ENCODE results near the gene MAGEB16.

MAGEB16 gene

DNA sequence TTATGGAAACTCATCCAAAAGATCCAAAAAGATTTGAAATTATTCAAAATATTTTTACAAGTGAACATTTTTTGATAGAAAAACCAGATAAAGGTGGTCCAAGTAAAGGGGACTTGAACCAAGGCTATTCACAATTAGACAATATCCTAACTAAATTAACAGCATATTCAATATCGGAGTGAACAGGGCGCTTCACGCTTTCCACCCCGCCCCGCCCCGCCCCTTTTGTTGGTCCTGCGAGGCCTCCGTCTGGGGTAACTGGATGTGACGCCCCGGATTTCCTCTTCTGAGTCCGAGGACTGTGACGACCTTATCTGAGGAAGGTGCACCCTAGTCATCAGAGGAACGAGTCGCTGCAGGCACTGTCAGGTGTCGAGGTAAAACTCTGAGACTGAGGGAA is at the start of gene MAGEB16:
Gene MAGEB16, plus strand, starts transcription at position 301 of the 400 bp plus-strand sequence. CDS start 3,855 bp downstream, outside the sequence.
- no peak for DNase-seq
- H3K9me3 Mint-ChIP-seq: peaks cover 46% of the 10 kb centered on the region
- no peak within 1 kb of the TSS for H3K4me3 Mint-ChIP-seq
- H3K27ac Mint-ChIP-seq: no peak within 1 kb of the TSS
- H3K36me3 Mint-ChIP-seq (ENCODE audit: low read depth): no peaks in the 10 kb centered on the region
- no peaks in the 10 kb centered on the region for H3K4me1 Mint-ChIP-seq
- H3K27me3 Mint-ChIP-seq (ENCODE audit: low read depth, poor library complexity): peaks cover 3% of the 10 kb centered on the region
- TF ChIP-seq, protein P1, sequence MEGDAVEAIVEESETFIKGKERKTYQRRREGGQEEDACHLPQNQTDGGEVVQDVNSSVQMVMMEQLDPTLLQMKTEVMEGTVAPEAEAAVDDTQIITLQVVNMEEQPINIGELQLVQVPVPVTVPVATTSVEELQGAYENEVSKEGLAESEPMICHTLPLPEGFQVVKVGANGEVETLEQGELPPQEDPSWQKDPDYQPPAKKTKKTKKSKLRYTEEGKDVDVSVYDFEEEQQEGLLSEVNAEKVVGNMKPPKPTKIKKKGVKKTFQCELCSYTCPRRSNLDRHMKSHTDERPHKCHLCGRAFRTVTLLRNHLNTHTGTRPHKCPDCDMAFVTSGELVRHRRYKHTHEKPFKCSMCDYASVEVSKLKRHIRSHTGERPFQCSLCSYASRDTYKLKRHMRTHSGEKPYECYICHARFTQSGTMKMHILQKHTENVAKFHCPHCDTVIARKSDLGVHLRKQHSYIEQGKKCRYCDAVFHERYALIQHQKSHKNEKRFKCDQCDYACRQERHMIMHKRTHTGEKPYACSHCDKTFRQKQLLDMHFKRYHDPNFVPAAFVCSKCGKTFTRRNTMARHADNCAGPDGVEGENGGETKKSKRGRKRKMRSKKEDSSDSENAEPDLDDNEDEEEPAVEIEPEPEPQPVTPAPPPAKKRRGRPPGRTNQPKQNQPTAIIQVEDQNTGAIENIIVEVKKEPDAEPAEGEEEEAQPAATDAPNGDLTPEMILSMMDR (IDR thresholded peaks at IDR 0.05): no peak

DNA sequence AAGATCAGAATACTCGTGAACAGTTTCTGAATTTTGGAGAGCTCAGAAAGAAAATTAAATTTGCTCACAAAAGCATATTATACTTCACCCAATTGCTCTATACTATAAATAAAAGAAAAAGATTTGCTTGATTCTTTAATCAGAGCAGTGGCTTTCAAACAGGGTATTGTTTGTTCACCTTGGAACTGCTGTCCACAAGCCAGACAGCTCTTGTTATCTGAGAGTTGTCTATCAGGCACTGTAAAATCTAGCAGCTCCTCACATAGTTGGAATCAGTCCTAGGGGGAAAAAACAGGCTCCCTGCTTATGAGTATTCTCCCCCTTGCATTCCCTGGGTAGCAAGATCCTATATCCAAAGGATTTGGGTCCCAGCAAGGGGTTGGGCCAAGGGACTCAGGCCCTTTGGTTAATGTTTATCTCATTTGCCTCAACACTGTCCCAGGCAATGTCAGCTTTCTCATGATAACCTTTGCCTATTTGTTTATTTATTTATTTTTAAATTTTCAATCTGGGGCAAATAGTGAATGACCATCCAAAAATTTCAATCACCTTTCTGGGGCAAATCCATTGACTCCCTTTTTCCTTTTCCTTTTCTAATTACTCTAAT is 24.1 kb upstream of the MAGEB16 start:
- Mint-ChIP-seq H3K36me3 (ENCODE audit: low read depth) (no peaks in the 10 kb centered on the region), H3K4me3 (no peak overlapping the region), H3K9me3 (peaks cover 21% of the 10 kb centered on the region), H3K27ac (no peak overlapping the region), H3K27me3 (ENCODE audit: low read depth, poor library complexity) (no peaks in the 10 kb centered on the region), H3K4me1 (no peaks in the 10 kb centered on the region)
- TF ChIP-seq, protein P1 (IDR thresholded peaks at IDR 0.05): no peak
- no peak for DNase-seq

DNA sequence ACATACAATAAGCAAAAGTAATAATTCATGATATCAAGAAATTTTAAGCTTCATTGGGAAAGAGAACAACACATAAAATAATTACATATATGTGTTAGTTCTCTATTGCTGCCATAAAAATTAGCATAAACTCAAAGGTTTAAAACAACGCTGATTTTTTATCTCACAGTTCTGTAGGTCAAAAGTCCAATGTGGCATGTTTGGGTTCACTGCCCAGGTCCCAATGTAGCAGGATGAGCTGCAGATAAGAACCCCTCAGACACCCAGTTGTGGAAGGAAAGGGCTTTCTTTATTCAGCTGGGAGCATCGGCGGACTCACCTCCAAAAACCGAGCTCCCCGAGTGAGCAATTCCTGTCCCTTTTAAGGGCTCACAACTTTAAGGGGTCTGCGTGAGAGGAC is 13.1 kb upstream of the MAGEB16 start:
- TF ChIP-seq, protein P1 (IDR thresholded peaks at IDR 0.05): no peak
- no peak for DNase-seq
- H3K4me1 Mint-ChIP-seq: no peaks in the 10 kb centered on the region
- H3K27ac Mint-ChIP-seq: no peak overlapping the region
- H3K9me3 Mint-ChIP-seq: peaks cover 23% of the 10 kb centered on the region
- peaks cover 4% of the 10 kb centered on the region for H3K27me3 Mint-ChIP-seq (ENCODE audit: low read depth, poor library complexity)
- H3K4me3 Mint-ChIP-seq: no peak overlapping the region
- no peaks in the 10 kb centered on the region for H3K36me3 Mint-ChIP-seq (ENCODE audit: low read depth)

DNA sequence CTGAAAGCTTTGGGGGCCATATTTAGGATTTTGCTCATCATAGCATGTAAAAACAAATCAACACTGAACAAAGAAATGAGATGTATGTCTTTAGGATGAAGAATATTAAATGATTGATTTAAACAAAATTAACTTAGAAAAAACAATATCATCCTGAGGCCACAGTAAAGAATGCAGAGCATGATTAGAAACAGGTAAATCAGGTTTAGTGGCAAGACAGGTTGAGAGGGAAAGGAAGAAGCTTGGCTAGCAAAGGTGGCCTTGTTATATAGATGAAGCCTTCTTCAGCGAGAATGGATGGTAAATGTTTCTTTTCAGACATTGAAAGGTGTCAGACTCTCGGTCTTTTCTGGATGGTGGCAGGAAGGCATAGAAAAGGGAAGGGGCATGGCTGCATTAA is 11.9 kb upstream of the MAGEB16 start:
- no peak overlapping the region for H3K27ac Mint-ChIP-seq
- no peak for DNase-seq
- peaks cover 23% of the 10 kb centered on the region for H3K9me3 Mint-ChIP-seq
- no peaks in the 10 kb centered on the region for H3K36me3 Mint-ChIP-seq (ENCODE audit: low read depth)
- no peak overlapping the region for H3K4me3 Mint-ChIP-seq
- TF ChIP-seq, protein P1 (IDR thresholded peaks at IDR 0.05): no peak
- peaks cover 4% of the 10 kb centered on the region for H3K27me3 Mint-ChIP-seq (ENCODE audit: low read depth, poor library complexity)
- H3K4me1 Mint-ChIP-seq: no peaks in the 10 kb centered on the region

DNA sequence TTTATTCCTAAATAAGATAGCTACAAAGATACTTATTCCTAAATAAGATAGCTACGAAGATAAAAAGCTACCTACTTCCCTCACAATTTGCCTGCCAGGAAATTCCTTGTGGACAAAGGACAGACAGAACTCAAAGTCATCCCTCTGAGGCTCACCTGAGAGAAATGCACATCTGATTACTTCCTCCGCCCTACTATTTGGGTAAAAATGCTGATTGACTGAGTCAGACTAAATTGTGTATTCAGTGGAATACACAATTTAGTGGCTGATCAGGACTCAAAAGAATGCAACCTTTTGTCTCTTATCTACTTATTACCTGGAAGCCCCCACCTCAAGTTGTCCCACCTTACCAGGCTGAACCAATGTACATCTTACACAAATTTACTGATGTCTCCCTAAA is 10.3 kb upstream of the MAGEB16 start:
- no peak overlapping the region for H3K4me3 Mint-ChIP-seq
- peaks cover 4% of the 10 kb centered on the region for H3K27me3 Mint-ChIP-seq (ENCODE audit: low read depth, poor library complexity)
- H3K27ac Mint-ChIP-seq: no peak overlapping the region

More for the DNA sequence above, 10.3 kb upstream of the MAGEB16 start:
- Mint-ChIP-seq H3K4me1 (no peaks in the 10 kb centered on the region), H3K9me3 (peaks cover 23% of the 10 kb centered on the region), H3K36me3 (ENCODE audit: low read depth) (no peaks in the 10 kb centered on the region)
- TF ChIP-seq, protein P1 (IDR thresholded peaks at IDR 0.05): no peak
- DNase-seq: no peak
